Ishikawa (cell line): ENCODE measurements around the gene UBA52.

ENCODE experiments used
- FOXM1 ChIP-seq: IDR thresholded peaks from 2 replicates; pipeline ENCODE4 v1.6.1; 2012; ENCODE audit warnings: low read depth, borderline replicate concordance
- NFIC ChIP-seq: IDR thresholded peaks from 2 replicates; pipeline ENCODE4 v1.6.1; 2012
- TAF1 ChIP-seq: IDR thresholded peaks from 2 replicates; pipeline ENCODE4 v1.6.1; 2012; ENCODE audit warnings: low read depth, mild to moderate bottlenecking
- TCF12 ChIP-seq: IDR thresholded peaks from 2 replicates; pipeline ENCODE4 v1.6.1; 2012; ENCODE audit warnings: low read depth

DNA sequence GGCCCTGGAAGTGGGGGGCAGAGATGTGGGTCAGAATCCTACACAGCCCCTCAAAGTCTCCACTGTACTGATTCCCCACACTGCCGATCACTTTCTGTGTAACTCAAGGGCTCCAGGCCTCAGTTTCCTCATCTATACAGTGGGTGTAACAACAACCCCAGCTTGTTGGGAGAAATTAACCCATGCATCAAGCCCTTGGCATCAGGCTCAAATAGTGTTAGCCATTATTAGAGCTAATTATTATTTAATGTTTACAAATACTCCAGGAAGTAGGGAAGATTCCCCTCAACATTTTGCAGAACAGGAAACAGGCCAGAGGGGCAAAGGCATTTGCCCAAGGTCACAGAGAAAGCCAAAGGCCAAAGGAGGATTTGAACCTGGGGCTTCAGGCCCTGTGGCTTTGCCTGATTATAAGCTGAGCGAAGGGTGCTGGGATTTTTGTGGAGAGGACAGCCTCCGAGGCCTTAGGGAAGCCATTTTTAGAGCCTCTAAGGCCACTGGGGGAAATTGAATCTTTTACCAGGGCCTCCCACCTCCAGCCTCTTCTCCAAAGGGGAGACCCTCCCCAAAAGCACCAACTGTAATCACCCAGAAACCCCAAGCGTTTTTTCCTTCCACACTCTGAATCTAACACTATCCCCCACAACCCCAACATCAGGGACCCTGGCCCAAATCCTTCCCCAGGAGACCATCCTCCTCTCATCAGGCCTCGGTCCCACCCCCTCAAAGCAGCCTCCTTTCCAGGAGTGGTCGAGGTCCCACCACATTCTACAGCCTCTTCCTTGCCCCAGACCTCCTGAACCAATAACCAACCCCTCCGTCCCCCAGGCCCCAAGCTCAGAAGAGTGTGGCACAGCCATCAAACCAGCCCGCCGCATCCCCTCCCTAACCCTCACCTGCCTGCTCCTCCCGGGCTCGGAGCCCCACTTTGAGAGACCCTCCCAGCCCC, 29.4 kb upstream of the UBA52 start:
- TF ChIP-seq FOXM1 (no peak), TAF1 (no peak), TCF12 (no peak), NFIC (no peak)
